ENCODE measurements around the gene S100A6.

GRCh38 chr1:153550827-153551500 is 15.2 kb upstream of the S100A6 start:
- TF ChIP-seq POLR2A (IDR thresholded peaks at IDR 0.05; ENCODE audit: low read depth, low read length), result no peak
- TF ChIP-seq POLR2AphosphoS5 (IDR thresholded peaks at IDR 0.05; ENCODE audit: low read depth, low read length), result no peak

Data from GM12892 (cell line).